Osteoblast (primary cell): Measurements from ENCODE around the gene TOLLIP. TPM values are rescaled to one million over a fixed set of nuclear protein-coding genes. Genes with fewer than 3 reads are reported as not detected.
A peak's percentile ranks its signal among the peaks of the same experiment; 100 is the strongest.
"Not testable (repeated sequence)": the region's sequence is repeated elsewhere in the genome, so short reads cannot be mapped to it uniquely, and the experiment has no call there.

Source experiments
- DNase-seq: peaks from one replicate; pipeline ENCODE4 v3.0.0; 2011; ENCODE audit warnings: low spot score, mixed read lengths; ENCODE audit not compliant: insufficient read length; ENCODE audit errors: missing footprints
- H2AFZ ChIP-seq: 2 replicates; pipeline ENCODE4 v1.6.0; 2011; ENCODE audit warnings: mild to moderate bottlenecking, low read length
- H3K27ac ChIP-seq: 2 replicates; pipeline ENCODE4 v1.5.1; 2011; ENCODE audit warnings: mild to moderate bottlenecking, low read depth, low read length, moderate library complexity
- H3K27me3 ChIP-seq: 2 replicates; pipeline ENCODE4 v1.6.0; 2012; ENCODE audit warnings: mild to moderate bottlenecking, control low read depth, inconsistent platforms, low read length, moderate library complexity; ENCODE audit not compliant: insufficient read depth
- H3K36me3 ChIP-seq: 2 replicates; pipeline ENCODE4 v1.5.1; 2011; ENCODE audit warnings: mild to moderate bottlenecking, low read length, control low read depth, moderate library complexity; ENCODE audit not compliant: insufficient read depth
- H3K4me1 ChIP-seq: 2 replicates; pipeline ENCODE4 v1.5.1; 2011; ENCODE audit warnings: mild to moderate bottlenecking, low read length, control low read depth, moderate library complexity; ENCODE audit not compliant: insufficient read depth
- H3K4me2 ChIP-seq: 2 replicates; pipeline ENCODE4 v1.6.0; 2011; ENCODE audit warnings: mild to moderate bottlenecking, low read length; ENCODE audit not compliant: insufficient read depth
- H3K4me3 ChIP-seq: fragments of 200-600 bp; sonication (generic); 3 replicates; pipeline ENCODE4 v1.5.1; 2012; ENCODE audit warnings: mild to moderate bottlenecking, low read length, inconsistent platforms; ENCODE audit not compliant: insufficient read depth
- H3K79me2 ChIP-seq: 2 replicates; pipeline ENCODE4 v1.6.0; 2012; ENCODE audit warnings: mild to moderate bottlenecking, low read length, control low read depth, inconsistent platforms; ENCODE audit not compliant: insufficient read depth
- H3K9me3 ChIP-seq: 2 replicates; pipeline ENCODE4 v1.5.1; 2011; ENCODE audit warnings: low read depth, low read length, control low read depth
- H4K20me1 ChIP-seq: 2 replicates; pipeline ENCODE4 v1.6.0; 2012; ENCODE audit warnings: mild to moderate bottlenecking, low read length, control low read depth; ENCODE audit not compliant: insufficient read depth
- total RNA-seq: library from RNA; depleted of rRNA; stranded (reverse); fragments of >200 nt; gene quantifications from 2 replicates; pipeline ENCODE4 v1.2.3, GENCODE V29; 2012
- TF ChIP-seq, protein P1 (sequence below): IDR thresholded peaks from 2 replicates; pipeline ENCODE4 v1.5.1; 2011; ENCODE audit warnings: mild to moderate bottlenecking, low read depth, low read length, moderate library complexity; ENCODE audit errors: extremely low read depth

Gene TOLLIP
- total RNA-seq, 1 donor = 30.8 TPM

DNA sequence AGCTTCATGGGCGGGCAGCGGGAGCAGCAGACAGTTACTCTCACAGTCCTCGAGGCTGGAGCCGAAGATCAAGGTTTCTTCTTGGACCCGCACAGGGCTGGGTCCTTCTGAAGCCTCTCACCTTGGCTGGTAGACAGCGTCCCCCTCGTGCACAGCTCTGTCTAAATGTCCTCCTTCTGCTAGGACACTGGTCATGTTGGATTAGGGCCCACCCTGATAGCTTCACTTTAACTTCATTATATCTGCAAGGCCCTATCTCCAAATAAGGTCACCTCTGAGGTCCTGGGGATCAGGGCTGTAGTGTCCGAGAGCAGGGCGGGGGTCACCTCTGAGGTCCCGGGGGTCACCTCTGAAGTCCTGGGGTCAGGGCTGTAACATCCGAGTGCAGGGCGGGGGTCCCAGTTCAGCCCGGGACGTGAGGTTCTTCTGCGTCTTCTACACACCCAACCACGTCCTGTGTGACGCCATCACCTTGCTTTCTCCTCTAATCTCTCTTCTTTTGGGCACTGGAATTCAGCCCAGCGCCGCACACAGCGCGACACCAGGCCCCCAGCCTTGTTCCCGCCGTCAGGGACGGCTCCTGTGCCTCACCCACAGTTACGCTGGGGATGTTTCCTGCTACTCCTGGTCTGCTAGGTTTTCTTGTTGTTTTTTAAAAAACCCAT, 34.1 kb upstream of the TOLLIP start:
- no peak for DNase-seq
- H3K79me2 ChIP-seq = no peaks in the 10 kb centered on the region
- no peaks in the 10 kb centered on the region for H3K4me1 ChIP-seq
- H3K27ac ChIP-seq = no peak overlapping the region
- no peaks in the 10 kb centered on the region for H3K9me3 ChIP-seq
- H3K27me3 ChIP-seq = no peaks in the 10 kb centered on the region
- H4K20me1 ChIP-seq = no peaks in the 10 kb centered on the region
- no peaks in the 10 kb centered on the region for H3K36me3 ChIP-seq
- H3K4me3 ChIP-seq = no peak overlapping the region
- TF ChIP-seq, protein P1, sequence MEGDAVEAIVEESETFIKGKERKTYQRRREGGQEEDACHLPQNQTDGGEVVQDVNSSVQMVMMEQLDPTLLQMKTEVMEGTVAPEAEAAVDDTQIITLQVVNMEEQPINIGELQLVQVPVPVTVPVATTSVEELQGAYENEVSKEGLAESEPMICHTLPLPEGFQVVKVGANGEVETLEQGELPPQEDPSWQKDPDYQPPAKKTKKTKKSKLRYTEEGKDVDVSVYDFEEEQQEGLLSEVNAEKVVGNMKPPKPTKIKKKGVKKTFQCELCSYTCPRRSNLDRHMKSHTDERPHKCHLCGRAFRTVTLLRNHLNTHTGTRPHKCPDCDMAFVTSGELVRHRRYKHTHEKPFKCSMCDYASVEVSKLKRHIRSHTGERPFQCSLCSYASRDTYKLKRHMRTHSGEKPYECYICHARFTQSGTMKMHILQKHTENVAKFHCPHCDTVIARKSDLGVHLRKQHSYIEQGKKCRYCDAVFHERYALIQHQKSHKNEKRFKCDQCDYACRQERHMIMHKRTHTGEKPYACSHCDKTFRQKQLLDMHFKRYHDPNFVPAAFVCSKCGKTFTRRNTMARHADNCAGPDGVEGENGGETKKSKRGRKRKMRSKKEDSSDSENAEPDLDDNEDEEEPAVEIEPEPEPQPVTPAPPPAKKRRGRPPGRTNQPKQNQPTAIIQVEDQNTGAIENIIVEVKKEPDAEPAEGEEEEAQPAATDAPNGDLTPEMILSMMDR = no peak
- H2AFZ ChIP-seq = no peak overlapping the region
- no peak overlapping the region for H3K4me2 ChIP-seq

DNA sequence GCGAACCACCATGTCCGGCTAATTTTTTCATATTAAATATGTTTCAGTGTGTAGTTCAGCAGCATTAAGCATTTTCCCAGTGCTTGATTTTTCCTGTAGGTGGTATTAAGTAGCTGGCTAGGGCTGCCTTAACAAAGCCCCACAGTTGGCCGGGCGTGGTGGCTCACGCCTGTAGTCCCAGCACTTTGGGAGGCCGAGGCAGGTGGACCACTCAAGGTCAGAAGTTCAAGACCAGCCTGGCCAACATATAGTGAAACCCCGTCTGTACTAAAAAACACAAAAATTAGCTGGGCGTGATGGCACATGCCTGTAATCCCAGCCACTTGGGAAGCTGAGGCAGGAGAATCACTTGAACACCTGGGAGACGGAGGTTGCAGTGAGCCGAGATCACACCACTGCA, 33.5 kb upstream of the TOLLIP start:
- no peaks in the 10 kb centered on the region for H3K79me2 ChIP-seq
- H3K9me3 ChIP-seq = no peaks in the 10 kb centered on the region
- H3K27ac ChIP-seq = no peak overlapping the region
- no peaks in the 10 kb centered on the region for H3K36me3 ChIP-seq
- H3K27me3 ChIP-seq = no peaks in the 10 kb centered on the region
- no peak overlapping the region for H3K4me2 ChIP-seq
- no peak for DNase-seq
- no peaks in the 10 kb centered on the region for H3K4me1 ChIP-seq
- no peaks in the 10 kb centered on the region for H4K20me1 ChIP-seq
- no peak overlapping the region for H2AFZ ChIP-seq
- no peak overlapping the region for H3K4me3 ChIP-seq
- TF ChIP-seq, protein P1 = no peak

DNA sequence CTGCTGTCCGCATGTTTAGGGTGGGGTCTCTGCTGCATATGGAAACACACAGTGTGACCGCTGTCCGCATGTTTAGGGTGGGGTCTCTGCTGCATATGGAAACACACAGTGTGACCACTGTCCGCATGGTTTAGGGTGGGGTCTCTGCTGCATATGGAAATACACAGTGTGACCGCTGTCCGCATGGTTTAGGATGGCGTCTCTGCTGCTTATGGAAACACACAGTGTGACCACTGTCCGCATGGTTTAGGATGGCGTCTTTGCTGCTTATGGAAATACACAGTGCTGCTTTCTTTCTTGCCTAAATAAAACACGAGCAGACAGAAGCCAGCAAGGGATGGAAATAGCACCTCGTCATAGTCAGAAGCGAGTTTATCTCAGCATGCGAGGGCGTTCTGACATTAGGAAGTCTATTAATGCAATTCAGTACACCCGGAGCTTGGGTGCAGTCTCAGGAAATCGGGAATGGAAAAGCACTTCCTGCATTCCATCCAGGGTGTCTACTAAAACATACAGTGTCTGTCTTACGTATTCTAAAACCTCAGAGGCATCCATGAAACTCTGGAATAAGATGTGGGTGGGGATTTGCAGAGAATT, 32.6 kb upstream of the TOLLIP start:
- Histone ChIP-seq H3K4me1 (no peaks in the 10 kb centered on the region), H3K9me3 (no peaks in the 10 kb centered on the region), H3K4me3 (no peak overlapping the region), H4K20me1 (no peaks in the 10 kb centered on the region), H3K79me2 (no peaks in the 10 kb centered on the region), H3K36me3 (no peaks in the 10 kb centered on the region), H2AFZ (peak overlapping the region; percentile 7), H3K27me3 (no peaks in the 10 kb centered on the region), H3K27ac (no peak overlapping the region), H3K4me2 (peak overlapping the region; percentile 17)
- TF ChIP-seq, protein P1 = no peak
- peak; percentile 93 for DNase-seq

DNA sequence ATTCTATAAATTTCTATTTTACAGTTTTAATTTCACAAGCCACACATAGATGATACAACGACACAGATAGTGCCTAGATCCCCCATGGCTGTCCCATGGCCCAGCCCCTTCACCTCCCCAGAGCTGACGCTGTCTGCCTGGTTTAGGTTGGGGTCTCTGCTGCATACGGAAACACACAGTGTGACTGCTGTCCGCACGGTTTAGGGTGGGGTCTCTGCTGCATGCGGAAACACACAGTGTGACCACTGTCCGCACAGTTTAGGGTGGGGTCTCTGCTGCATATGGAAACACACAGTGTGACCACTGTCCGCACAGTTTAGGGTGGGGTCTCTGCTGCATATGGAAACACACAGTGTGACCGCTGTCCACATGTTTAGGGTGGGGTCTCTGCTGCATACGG, 31.8 kb upstream of the TOLLIP start:
- H3K79me2 ChIP-seq, H4K20me1 ChIP-seq, H3K4me3 ChIP-seq, H3K4me2 ChIP-seq, H3K36me3 ChIP-seq, H3K4me1 ChIP-seq, DNase-seq, H3K27ac ChIP-seq, H3K9me3 ChIP-seq, H2AFZ ChIP-seq, H3K27me3 ChIP-seq: not testable (repeated sequence)
